SK-N-SH (cell line): ENCODE measurements around the gene ITIH2. TPM values are rescaled to one million over a fixed set of nuclear protein-coding genes. Genes with fewer than 3 reads are reported as not detected.

Experiments used
- CTCF ChIA-PET: fragments of 300-600, 350-600 bp; formaldehyde crosslinking; extraction: SDS; loops from one replicate; lab custom pipeline; 2021; lab: Yijun Ruan, JAX
- POLR2A ChIA-PET: fragments of 350-600 bp; sonication (Branson Sonifier 250); formaldehyde crosslinking; extraction: SDS; loops from one replicate; lab custom pipeline; 2020; ENCODE audit warnings: antibody characterized with exemption, inconsistent platforms; lab: Yijun Ruan, JAX
- DNase-seq: peaks from one replicate; pipeline ENCODE4 v3.0.0; 2012
- H2AFZ ChIP-seq: fragments of 200-600 bp; sonication (generic); 2 replicates; pipeline ENCODE4 v1.8.1; 2016; ENCODE audit warnings: antibody characterized with exemption, mild to moderate bottlenecking, low read depth
- H3F3A ChIP-seq: fragments of 200-600 bp; sonication (generic); replicated peaks from 2 replicates; pipeline ENCODE3; 2016; ENCODE audit warnings: antibody characterized with exemption, mild to moderate bottlenecking; ENCODE audit not compliant: insufficient read depth
- H3K27ac ChIP-seq, 2 experiments: fragments of 200-500 bp in 1 of 2; fragments of 200-600 bp in 1 of 2; sonication (Bioruptor generic) in 1 of 2; sonication (generic), shearing (Covaris generic) in 1 of 2; 2 replicates each; pipeline versions ENCODE4 v1.5.1 to v1.6.1; 2014 to 2016; ENCODE audit warnings: low read depth in 2 of 2, inconsistent platforms in 1 of 2, low read length in 1 of 2, mild to moderate bottlenecking in 1 of 2, mixed read lengths in 1 of 2
- H3K27me3 ChIP-seq: fragments of 200-600 bp; sonication (generic), shearing (Covaris generic); 2 replicates; pipeline ENCODE4 v1.6.1; 2016; ENCODE audit warnings: mixed run types; ENCODE audit not compliant: insufficient read depth
- H3K36me3 ChIP-seq, 2 experiments: fragments of 200-500 bp in 1 of 2; fragments of 200-600 bp in 1 of 2; sonication (Bioruptor generic) in 1 of 2; sonication (generic) in 1 of 2; replicated peaks in 1 of 2; 2 replicates each; pipeline versions ENCODE3 to v1.5.1; 2014 to 2016; ENCODE audit warnings: low read length in 1 of 2, mild to moderate bottlenecking in 1 of 2; ENCODE audit not compliant: insufficient read depth in 2 of 2, control insufficient read depth in 1 of 2
- H3K4me1 ChIP-seq, 2 experiments: fragments of 200-500 bp in 1 of 2; fragments of 200-600 bp in 1 of 2; sonication (Bioruptor generic) in 1 of 2; sonication (generic), shearing (Covaris generic) in 1 of 2; 2 replicates each; pipeline versions ENCODE4 v1.5.1 to v1.6.1; 2014 to 2016; ENCODE audit warnings: low read depth in 1 of 2, low read length in 1 of 2, mixed run types in 1 of 2; ENCODE audit not compliant: insufficient read depth in 2 of 2, control insufficient read depth in 1 of 2
- H3K4me2 ChIP-seq: fragments of 200-600 bp; sonication (generic), shearing (Covaris generic); 2 replicates; pipeline ENCODE4 v1.6.1; 2017; ENCODE audit warnings: mixed run types
- H3K4me3 ChIP-seq, 2 experiments: fragments of 200-500 bp in 1 of 2; fragments of 200-600 bp in 1 of 2; sonication (Bioruptor generic) in 1 of 2; sonication (generic), shearing (Covaris generic) in 1 of 2; 2 replicates each; pipeline versions ENCODE4 v1.5.1 to v1.8.1; 2014 to 2016; ENCODE audit warnings: low read depth in 2 of 2, inconsistent platforms in 1 of 2, low read length in 1 of 2, mild to moderate bottlenecking in 1 of 2, mixed read lengths in 1 of 2, moderate library complexity in 1 of 2
- H3K79me2 ChIP-seq: fragments of 200-600 bp; sonication (generic); 2 replicates; pipeline ENCODE4 v1.8.1; 2017; ENCODE audit warnings: mild to moderate bottlenecking; ENCODE audit not compliant: insufficient read depth
- H3K9ac ChIP-seq: fragments of 200-600 bp; sonication (generic); 2 replicates; pipeline ENCODE4 v1.6.1; 2017; ENCODE audit warnings: mixed run types
- H3K9me2 ChIP-seq: fragments of 200-600 bp; sonication (generic); 2 replicates; pipeline ENCODE4 v1.6.1; 2017; ENCODE audit warnings: mixed run types
- H3K9me3 ChIP-seq: fragments of 200-600 bp; sonication (generic); 2 replicates; pipeline ENCODE4 v1.6.1; 2017; ENCODE audit warnings: mixed run types, mild to moderate bottlenecking, moderate library complexity
- H4K20me1 ChIP-seq: fragments of 200-600 bp; sonication (generic); 2 replicates; pipeline ENCODE4 v1.6.1; 2017; ENCODE audit warnings: mild to moderate bottlenecking, mixed run types; ENCODE audit not compliant: insufficient read depth
- CHD2 ChIP-seq: fragments of 150-350 bp; IDR thresholded peaks from 2 replicates; pipeline ENCODE4 v1.6.1; 2018; ENCODE audit warnings: low read length; ENCODE audit not compliant: partially characterized antibody
- EP300 ChIP-seq, 2 experiments: IDR thresholded peaks; 2 replicates each; pipeline versions ENCODE4 v1.4.0 to v1.6.1; 2012; ENCODE audit warnings: borderline replicate concordance in 1 of 2, low read depth in 1 of 2, low read length in 1 of 2
- EZH2phosphoT487 ChIP-seq: fragments of 200-600 bp; sonication (generic); IDR thresholded peaks from 2 replicates; pipeline ENCODE4 v1.6.1; 2017; ENCODE audit warnings: low read depth, mixed run types, mild to moderate bottlenecking, antibody characterized with exemption, moderate library complexity, borderline replicate concordance
- FOXJ3 ChIP-seq: sonication (generic); formaldehyde crosslinking; IDR thresholded peaks from 2 replicates; pipeline ENCODE4 v1.5.1; 2020; ENCODE audit warnings: mild to moderate bottlenecking, missing genetic modification reagents
- JUND ChIP-seq: IDR thresholded peaks from 2 replicates; pipeline ENCODE4 v1.4.0; 2012
- MEF2A ChIP-seq: IDR thresholded peaks from 2 replicates; pipeline ENCODE4 v1.4.0; 2012; ENCODE audit warnings: low read depth, borderline replicate concordance
- NRF1 ChIP-seq: IDR thresholded peaks from 2 replicates; pipeline ENCODE4 v1.6.1; 2012; ENCODE audit warnings: low read depth, mild to moderate bottlenecking, low read length
- PBX3 ChIP-seq: IDR thresholded peaks from 2 replicates; pipeline ENCODE4; 2012
- RCOR1 ChIP-seq: fragments of 150-350 bp; IDR thresholded peaks from 2 replicates; pipeline ENCODE4 v1.6.1; 2017; ENCODE audit warnings: antibody characterized with exemption, low read length
- RFX5 ChIP-seq: IDR thresholded peaks from 2 replicates; pipeline ENCODE4 v1.6.1; 2012; ENCODE audit warnings: mild to moderate bottlenecking, improper control_type of control experiment, low read length
- RXRA ChIP-seq: IDR thresholded peaks from 2 replicates; pipeline ENCODE4 v1.4.0; 2012; ENCODE audit warnings: low read depth, mild to moderate bottlenecking, borderline replicate concordance
- SIN3A ChIP-seq: IDR thresholded peaks from 2 replicates; pipeline ENCODE4 v1.6.1; 2012; ENCODE audit warnings: low read depth, mild to moderate bottlenecking, low read length, moderate library complexity, borderline replicate concordance
- TAF1 ChIP-seq: IDR thresholded peaks from 2 replicates; pipeline ENCODE4 v1.6.1; 2012; ENCODE audit warnings: low read depth, mild to moderate bottlenecking, low read length, moderate library complexity, borderline replicate concordance
- USF1 ChIP-seq: IDR thresholded peaks from 2 replicates; pipeline ENCODE4 v1.4.0; 2012; ENCODE audit warnings: low read depth, borderline replicate concordance
- YY1 ChIP-seq: IDR thresholded peaks from 2 replicates; pipeline ENCODE4 v1.4.0; 2012; ENCODE audit warnings: low read depth, mild to moderate bottlenecking
- WGBS: methylation state at CpG from one replicate; pipeline ENCODE4 v1.1.6; 2017; ENCODE audit warnings: low lambda C conversion rate; 5-methylcytosine and 5-hydroxymethylcytosine counted together
- polyA plus RNA-seq, 3 experiments: library from polyadenylated mRNA; depleted of rRNA; stranded (reverse); fragments of >200 nt; gene quantifications; 2 replicates each; pipeline ENCODE4 v1.2.3, GENCODE V29; 2012
- TF ChIP-seq, protein P1 (sequence below): IDR thresholded peaks from 2 replicates; pipeline ENCODE4 v1.4.0; 2012; ENCODE audit warnings: low read depth, borderline replicate concordance
- TF ChIP-seq, protein P2 (sequence below): fragments of 200-600 bp; sonication (generic); IDR thresholded peaks from 2 replicates; pipeline ENCODE4 v1.6.1; 2017; ENCODE audit warnings: antibody characterized with exemption, mild to moderate bottlenecking, moderate library complexity
- TF ChIP-seq, protein P3 (sequence below): fragments of 150-350 bp; IDR thresholded peaks from 2 replicates; pipeline ENCODE4 v1.6.1; 2017; ENCODE audit warnings: antibody characterized with exemption, low read length, low read depth, borderline replicate concordance

ITIH2 gene
- polyA plus RNA-seq, 1 of the 3 experiments (the other 2 are of a cell fraction) = not detected

DNA sequence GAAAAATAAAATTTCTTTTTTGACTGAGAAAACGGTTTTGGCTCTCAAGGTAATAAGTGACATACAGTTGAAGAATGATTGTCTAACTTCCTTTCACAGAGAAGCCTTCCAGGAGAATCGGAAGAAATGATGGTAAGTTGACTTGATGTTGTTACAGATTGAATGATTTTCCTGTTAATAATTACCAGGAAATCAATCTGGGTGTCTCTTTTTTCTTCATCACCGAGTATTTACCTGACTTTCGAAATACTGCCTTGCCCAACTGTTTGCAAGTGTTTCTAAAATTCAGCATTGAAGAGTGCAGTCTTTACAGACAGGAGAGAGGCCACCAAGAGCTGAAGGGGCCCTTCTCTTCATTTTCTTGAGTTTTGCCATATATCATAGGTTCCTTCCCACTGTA is 4.0 kb downstream of the ITIH2 start:
- 13% methylated on average over 4 of the region's 4 CpGs for WGBS
- no peaks in the 10 kb centered on the region for H3F3A ChIP-seq
- H3K4me3 ChIP-seq = no peak overlapping the region
- H2AFZ ChIP-seq = no peak overlapping the region
- no peaks in the 10 kb centered on the region for H4K20me1 ChIP-seq
- no peaks in the 10 kb centered on the region for H3K9me3 ChIP-seq
- TF ChIP-seq PBX3 (no peak), EZH2phosphoT487 (no peak), EP300 (IDR thresholded peaks at IDR 0.05; ENCODE audit: borderline replicate concordance in 1 of 2, low read depth in 1 of 2, low read length in 1 of 2) (no peak)
- TF ChIP-seq, protein P1, sequence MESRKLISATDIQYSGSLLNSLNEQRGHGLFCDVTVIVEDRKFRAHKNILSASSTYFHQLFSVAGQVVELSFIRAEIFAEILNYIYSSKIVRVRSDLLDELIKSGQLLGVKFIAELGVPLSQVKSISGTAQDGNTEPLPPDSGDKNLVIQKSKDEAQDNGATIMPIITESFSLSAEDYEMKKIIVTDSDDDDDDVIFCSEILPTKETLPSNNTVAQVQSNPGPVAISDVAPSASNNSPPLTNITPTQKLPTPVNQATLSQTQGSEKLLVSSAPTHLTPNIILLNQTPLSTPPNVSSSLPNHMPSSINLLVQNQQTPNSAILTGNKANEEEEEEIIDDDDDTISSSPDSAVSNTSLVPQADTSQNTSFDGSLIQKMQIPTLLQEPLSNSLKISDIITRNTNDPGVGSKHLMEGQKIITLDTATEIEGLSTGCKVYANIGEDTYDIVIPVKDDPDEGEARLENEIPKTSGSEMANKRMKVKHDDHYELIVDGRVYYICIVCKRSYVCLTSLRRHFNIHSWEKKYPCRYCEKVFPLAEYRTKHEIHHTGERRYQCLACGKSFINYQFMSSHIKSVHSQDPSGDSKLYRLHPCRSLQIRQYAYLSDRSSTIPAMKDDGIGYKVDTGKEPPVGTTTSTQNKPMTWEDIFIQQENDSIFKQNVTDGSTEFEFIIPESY = no peak
- TF ChIP-seq, protein P2, sequence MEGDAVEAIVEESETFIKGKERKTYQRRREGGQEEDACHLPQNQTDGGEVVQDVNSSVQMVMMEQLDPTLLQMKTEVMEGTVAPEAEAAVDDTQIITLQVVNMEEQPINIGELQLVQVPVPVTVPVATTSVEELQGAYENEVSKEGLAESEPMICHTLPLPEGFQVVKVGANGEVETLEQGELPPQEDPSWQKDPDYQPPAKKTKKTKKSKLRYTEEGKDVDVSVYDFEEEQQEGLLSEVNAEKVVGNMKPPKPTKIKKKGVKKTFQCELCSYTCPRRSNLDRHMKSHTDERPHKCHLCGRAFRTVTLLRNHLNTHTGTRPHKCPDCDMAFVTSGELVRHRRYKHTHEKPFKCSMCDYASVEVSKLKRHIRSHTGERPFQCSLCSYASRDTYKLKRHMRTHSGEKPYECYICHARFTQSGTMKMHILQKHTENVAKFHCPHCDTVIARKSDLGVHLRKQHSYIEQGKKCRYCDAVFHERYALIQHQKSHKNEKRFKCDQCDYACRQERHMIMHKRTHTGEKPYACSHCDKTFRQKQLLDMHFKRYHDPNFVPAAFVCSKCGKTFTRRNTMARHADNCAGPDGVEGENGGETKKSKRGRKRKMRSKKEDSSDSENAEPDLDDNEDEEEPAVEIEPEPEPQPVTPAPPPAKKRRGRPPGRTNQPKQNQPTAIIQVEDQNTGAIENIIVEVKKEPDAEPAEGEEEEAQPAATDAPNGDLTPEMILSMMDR = no peak
- POLR2A ChIA-PET = no interaction called here
- no peaks in the 10 kb centered on the region for H3K27me3 ChIP-seq
- H3K9ac ChIP-seq = no peak overlapping the region
- no peaks in the 10 kb centered on the region for H3K79me2 ChIP-seq
- H3K9me2 ChIP-seq = no peaks in the 10 kb centered on the region
- H3K36me3 ChIP-seq = no peaks in the 10 kb centered on the region
- H3K27ac ChIP-seq = no peak overlapping the region
- DNase-seq = no peak
- CTCF ChIA-PET = interaction anchor here (0.9 to 2.7 kb wide), 3 partner anchors 20 to 184 kb away, joined by 3 to 17 read pairs (median 6); no protein-coding TSS in a partner anchor
- H3K4me1 ChIP-seq = no peaks in the 10 kb centered on the region
- no peak overlapping the region for H3K4me2 ChIP-seq

DNA sequence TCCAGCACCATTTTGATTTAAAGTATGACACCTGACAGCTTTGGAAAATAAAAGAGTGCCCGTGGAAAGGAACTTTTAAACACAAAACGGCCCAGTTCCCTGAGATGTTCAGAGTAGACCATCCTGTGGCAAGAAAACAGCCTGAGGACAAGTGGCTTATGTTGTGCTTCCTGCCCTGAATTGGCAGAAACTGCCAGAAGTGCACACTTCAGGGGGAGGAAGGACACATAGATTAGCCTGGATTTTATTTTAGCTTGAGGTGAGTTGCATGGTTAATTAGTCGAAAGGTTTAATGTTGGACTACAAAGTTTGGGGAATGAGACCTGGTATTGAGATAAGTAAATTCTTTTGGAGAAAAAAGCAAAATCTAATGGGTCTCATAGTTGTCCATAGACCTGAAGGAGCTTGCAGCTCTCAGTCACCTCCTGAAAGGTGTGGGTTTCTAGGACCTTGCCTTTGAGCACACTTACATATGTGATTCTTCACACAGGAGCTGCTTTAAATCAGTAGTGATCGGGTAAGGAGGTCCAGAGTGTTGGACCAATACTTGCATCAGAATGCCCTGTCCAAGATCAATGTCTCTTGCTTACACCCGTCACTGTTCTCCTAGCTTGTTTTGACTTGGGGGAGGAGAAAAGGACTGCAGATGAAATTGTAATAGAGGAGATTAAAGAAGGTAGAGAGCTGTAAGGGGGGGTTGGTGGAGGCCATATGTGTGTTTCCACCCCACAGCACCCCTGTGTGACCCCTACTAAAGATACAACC is 4.9 kb downstream of the ITIH2 start:
- ChIA-PET CTCF (interaction anchor here (0.9 to 2.7 kb wide), 3 partner anchors 21 to 184 kb away, joined by 3 to 17 read pairs (median 6); no protein-coding TSS in a partner anchor), POLR2A (no interaction called here)
- no peaks in the 10 kb centered on the region for H4K20me1 ChIP-seq
- no peaks in the 10 kb centered on the region for H3K27me3 ChIP-seq
- no peak for DNase-seq
- H3K27ac ChIP-seq = no peak overlapping the region
- H3K36me3 ChIP-seq = no peaks in the 10 kb centered on the region
- no peak overlapping the region for H2AFZ ChIP-seq
- no peaks in the 10 kb centered on the region for H3K4me1 ChIP-seq
- H3K9me3 ChIP-seq = no peaks in the 10 kb centered on the region
- H3K4me2 ChIP-seq = no peak overlapping the region
- H3K9ac ChIP-seq = no peak overlapping the region
- no peaks in the 10 kb centered on the region for H3K79me2 ChIP-seq
- no peaks in the 10 kb centered on the region for H3F3A ChIP-seq
- no peak overlapping the region for H3K4me3 ChIP-seq
- no peaks in the 10 kb centered on the region for H3K9me2 ChIP-seq
- WGBS = 30% methylated on average over 5 of the region's 5 CpGs
- TF ChIP-seq YY1 (no peak), RCOR1 (no peak), SIN3A (no peak), NRF1 (no peak), TAF1 (no peak), RFX5 (no peak), USF1 (no peak), MEF2A (no peak), RXRA (no peak), CHD2 (no peak), JUND (no peak), FOXJ3 (no peak)
- TF ChIP-seq, protein P3, sequence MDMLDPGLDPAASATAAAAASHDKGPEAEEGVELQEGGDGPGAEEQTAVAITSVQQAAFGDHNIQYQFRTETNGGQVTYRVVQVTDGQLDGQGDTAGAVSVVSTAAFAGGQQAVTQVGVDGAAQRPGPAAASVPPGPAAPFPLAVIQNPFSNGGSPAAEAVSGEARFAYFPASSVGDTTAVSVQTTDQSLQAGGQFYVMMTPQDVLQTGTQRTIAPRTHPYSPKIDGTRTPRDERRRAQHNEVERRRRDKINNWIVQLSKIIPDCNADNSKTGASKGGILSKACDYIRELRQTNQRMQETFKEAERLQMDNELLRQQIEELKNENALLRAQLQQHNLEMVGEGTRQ = no peak
